Measurements from ENCODE around the gene DNAJB5.
"Not testable (repeated sequence)": the region's sequence is repeated elsewhere in the genome, so short reads cannot be mapped to it uniquely, and the experiment has no call there.

- TF ChIP-seq CTCF (IDR thresholded peaks at IDR 0.05; ENCODE audit: low read depth, low read length, missing input control); MAX (IDR thresholded peaks at IDR 0.05); ATF3 (IDR thresholded peaks at IDR 0.05): not testable (repeated sequence)
Observed at GRCh38 chr9:35004299-35004698, 14.8 kb downstream of the DNAJB5 start.
